ENCODE data around the gene RNF223. TPM values are rescaled to one million over a fixed set of nuclear protein-coding genes. Genes with fewer than 3 reads are reported as not detected.
A peak's percentile ranks its signal among the peaks of the same experiment; 100 is the strongest.

RNF223 gene
- total RNA-seq, 4 donors from 2014 or later = 3.0 to 7.5 (median 5.0) TPM

GRCh38 chr1:1082776-1083415 lies 8.8 kb upstream of the RNF223 start:
- no peaks in the 10 kb centered on the region for H3K36me3 ChIP-seq
- 93% methylated on average over 39 of the region's 40 CpGs; no CpG with 5 or more reads in 1 of the 2 donors for whole genome bisulfite sequencing, 2 donors (ENCODE audit: low coverage in 1 of 2)
- H3K9me3 ChIP-seq = no peaks in the 10 kb centered on the region
- peaks cover 12 to 14% (median 13%) of the 10 kb centered on the region in 4 donors for H3K4me1 ChIP-seq
- TF ChIP-seq POLR2A (IDR thresholded peaks at IDR 0.05) (no peak), POLR2AphosphoS5 (IDR thresholded peaks at IDR 0.05) (no peak)
- H3K27me3 ChIP-seq = no peaks in the 10 kb centered on the region
- intact Hi-C loops (cut with DNase I; ENCODE audit: low total_unique reads) (no loop called here), in situ Hi-C loops (cut with MboI; ENCODE audit: low pct_ligation_motif_present in 1 of 4, low pct_unique_long_range_greater_than_20kb in 1 of 4, low sequenced_read_pairs in 3 of 4) (no loop called here)
- H3K27ac ChIP-seq = no peak overlapping the region
- peak; percentile 4 for DNase-seq
- H3K4me3 ChIP-seq = no peak overlapping the region

DNA sequence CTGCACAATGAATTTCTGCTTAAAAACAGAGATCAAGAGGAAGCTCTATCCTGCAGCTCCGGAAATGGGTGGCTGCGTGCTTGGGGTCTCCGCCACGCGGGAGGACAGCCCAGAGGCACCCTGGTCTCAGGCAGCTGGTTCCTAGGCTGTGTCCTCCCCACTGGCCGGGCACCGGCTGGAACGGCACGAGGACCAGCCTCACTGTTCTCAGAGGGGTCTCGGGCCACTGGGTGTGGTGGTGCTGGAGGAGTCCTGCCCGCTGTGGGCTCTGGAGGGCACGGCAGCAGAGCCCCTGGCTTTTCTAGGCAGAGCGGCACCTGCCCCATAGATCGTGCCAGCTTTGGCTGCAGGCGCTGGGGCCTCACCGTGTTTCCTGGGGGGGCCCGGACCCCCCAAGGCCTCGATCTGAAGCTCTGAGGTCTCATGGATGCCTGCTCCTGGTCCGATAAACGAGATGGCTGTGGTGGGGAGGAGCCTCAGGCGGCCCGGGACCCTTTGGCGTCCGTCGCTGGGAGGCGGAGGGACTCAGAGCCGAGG lies 8.2 kb upstream of the RNF223 start:
- Histone ChIP-seq H3K4me1 (peaks cover 12 to 14% (median 13%) of the 10 kb centered on the region in 4 donors), H3K27ac (no peak overlapping the region), H3K9me3 (no peaks in the 10 kb centered on the region), H3K4me3 (no peak overlapping the region), H3K27me3 (no peaks in the 10 kb centered on the region), H3K36me3 (no peaks in the 10 kb centered on the region)
- 95% methylated on average over 21 of the region's 27 CpGs; no CpG with 5 or more reads in 1 of the 2 donors for WGBS, 2 donors (ENCODE audit: low coverage in 1 of 2)
- TF ChIP-seq CTCF (IDR thresholded peaks at IDR 0.05) (no peak), POLR2AphosphoS5 (IDR thresholded peaks at IDR 0.05) (no peak)
- in situ Hi-C loops (cut with MboI; ENCODE audit: low pct_ligation_motif_present in 1 of 4, low pct_unique_long_range_greater_than_20kb in 1 of 4, low sequenced_read_pairs in 3 of 4) (no loop called here), intact Hi-C loops (cut with DNase I; ENCODE audit: low total_unique reads) (no loop called here)
- DNase-seq = peak; percentile 6

GRCh38 chr1:1081311-1082238 lies 7.5 kb upstream of the RNF223 start:
- TF ChIP-seq POLR2A (IDR thresholded peaks at IDR 0.05) (no peak), EP300 (IDR thresholded peaks at IDR 0.05; ENCODE audit: low read depth) (no peak), POLR2AphosphoS5 (IDR thresholded peaks at IDR 0.05) (no peak), CTCF (IDR thresholded peaks at IDR 0.05) (no peak)
- Histone ChIP-seq H3K27ac (no peak overlapping the region), H3K27me3 (no peaks in the 10 kb centered on the region), H3K4me3 (no peak overlapping the region), H3K9me3 (no peaks in the 10 kb centered on the region), H3K4me1 (peaks cover 12 to 14% (median 13%) of the 10 kb centered on the region in 4 donors), H3K36me3 (no peaks in the 10 kb centered on the region)
- in situ Hi-C loops (cut with MboI; ENCODE audit: low pct_ligation_motif_present in 1 of 4, low pct_unique_long_range_greater_than_20kb in 1 of 4, low sequenced_read_pairs in 3 of 4) (no loop called here), intact Hi-C loops (cut with DNase I; ENCODE audit: low total_unique reads) (no loop called here)
- DNase-seq = peak; percentile 6
- 90% methylated on average over 46 of the region's 52 CpGs; no CpG with 5 or more reads in 1 of the 2 donors for WGBS, 2 donors (ENCODE audit: low coverage in 1 of 2)

GRCh38 chr1:1080951-1081310 lies 6.8 kb upstream of the RNF223 start:
- Histone ChIP-seq H3K27me3 (no peaks in the 10 kb centered on the region), H3K27ac (no peak overlapping the region), H3K36me3 (no peaks in the 10 kb centered on the region), H3K4me3 (no peak overlapping the region), H3K4me1 (peaks cover 12 to 14% (median 13%) of the 10 kb centered on the region in 4 donors), H3K9me3 (no peaks in the 10 kb centered on the region)
- intact Hi-C loops (cut with DNase I; ENCODE audit: low total_unique reads) (no loop called here), in situ Hi-C loops (cut with MboI; ENCODE audit: low pct_ligation_motif_present in 1 of 4, low pct_unique_long_range_greater_than_20kb in 1 of 4, low sequenced_read_pairs in 3 of 4) (no loop called here)
- peak; percentile 10 for DNase-seq
- TF ChIP-seq EP300 (IDR thresholded peaks at IDR 0.05; ENCODE audit: low read depth) (no peak), POLR2AphosphoS5 (IDR thresholded peaks at IDR 0.05) (no peak), POLR2A (IDR thresholded peaks at IDR 0.05) (no peak), CTCF (IDR thresholded peaks at IDR 0.05) (no peak)
- WGBS, 2 donors (ENCODE audit: low coverage in 1 of 2) = 70% methylated on average over 9 of the region's 9 CpGs; no CpG with 5 or more reads in 1 of the 2 donors
